Measurements from ENCODE around the gene PLXNA4.

GRCh38 chr7:132177708-132178401 lies 398.4 kb downstream of the PLXNA4 start:
- TF ChIP-seq POLR2AphosphoS5 (IDR thresholded peaks at IDR 0.05; ENCODE audit: low read depth, low read length) (no peak), EZH2 (IDR thresholded peaks at IDR 0.05) (no peak), CEBPB (IDR thresholded peaks at IDR 0.05; ENCODE audit: low read depth) (no peak), SIN3A (IDR thresholded peaks at IDR 0.05; ENCODE audit: low read depth) (no peak), JUND (IDR thresholded peaks at IDR 0.05) (no peak), SP1 (IDR thresholded peaks at IDR 0.05; ENCODE audit: low read depth) (no peak), CBX3 (IDR thresholded peaks at IDR 0.05; ENCODE audit: low read depth) (no peak), TCF7L2 (IDR thresholded peaks at IDR 0.05; ENCODE audit: borderline replicate concordance, extremely low read depth, insufficient read depth, insufficient read length) (no peak)
- TF ChIP-seq, protein P1, sequence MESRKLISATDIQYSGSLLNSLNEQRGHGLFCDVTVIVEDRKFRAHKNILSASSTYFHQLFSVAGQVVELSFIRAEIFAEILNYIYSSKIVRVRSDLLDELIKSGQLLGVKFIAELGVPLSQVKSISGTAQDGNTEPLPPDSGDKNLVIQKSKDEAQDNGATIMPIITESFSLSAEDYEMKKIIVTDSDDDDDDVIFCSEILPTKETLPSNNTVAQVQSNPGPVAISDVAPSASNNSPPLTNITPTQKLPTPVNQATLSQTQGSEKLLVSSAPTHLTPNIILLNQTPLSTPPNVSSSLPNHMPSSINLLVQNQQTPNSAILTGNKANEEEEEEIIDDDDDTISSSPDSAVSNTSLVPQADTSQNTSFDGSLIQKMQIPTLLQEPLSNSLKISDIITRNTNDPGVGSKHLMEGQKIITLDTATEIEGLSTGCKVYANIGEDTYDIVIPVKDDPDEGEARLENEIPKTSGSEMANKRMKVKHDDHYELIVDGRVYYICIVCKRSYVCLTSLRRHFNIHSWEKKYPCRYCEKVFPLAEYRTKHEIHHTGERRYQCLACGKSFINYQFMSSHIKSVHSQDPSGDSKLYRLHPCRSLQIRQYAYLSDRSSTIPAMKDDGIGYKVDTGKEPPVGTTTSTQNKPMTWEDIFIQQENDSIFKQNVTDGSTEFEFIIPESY (IDR thresholded peaks at IDR 0.05; ENCODE audit: extremely low read depth, insufficient replicate concordance, low read length), result no peak
- TF ChIP-seq, protein P2, sequence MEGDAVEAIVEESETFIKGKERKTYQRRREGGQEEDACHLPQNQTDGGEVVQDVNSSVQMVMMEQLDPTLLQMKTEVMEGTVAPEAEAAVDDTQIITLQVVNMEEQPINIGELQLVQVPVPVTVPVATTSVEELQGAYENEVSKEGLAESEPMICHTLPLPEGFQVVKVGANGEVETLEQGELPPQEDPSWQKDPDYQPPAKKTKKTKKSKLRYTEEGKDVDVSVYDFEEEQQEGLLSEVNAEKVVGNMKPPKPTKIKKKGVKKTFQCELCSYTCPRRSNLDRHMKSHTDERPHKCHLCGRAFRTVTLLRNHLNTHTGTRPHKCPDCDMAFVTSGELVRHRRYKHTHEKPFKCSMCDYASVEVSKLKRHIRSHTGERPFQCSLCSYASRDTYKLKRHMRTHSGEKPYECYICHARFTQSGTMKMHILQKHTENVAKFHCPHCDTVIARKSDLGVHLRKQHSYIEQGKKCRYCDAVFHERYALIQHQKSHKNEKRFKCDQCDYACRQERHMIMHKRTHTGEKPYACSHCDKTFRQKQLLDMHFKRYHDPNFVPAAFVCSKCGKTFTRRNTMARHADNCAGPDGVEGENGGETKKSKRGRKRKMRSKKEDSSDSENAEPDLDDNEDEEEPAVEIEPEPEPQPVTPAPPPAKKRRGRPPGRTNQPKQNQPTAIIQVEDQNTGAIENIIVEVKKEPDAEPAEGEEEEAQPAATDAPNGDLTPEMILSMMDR (IDR thresholded peaks at IDR 0.05 in 2 of 3, conservative IDR thresholded peaks at IDR 0.05 in 1 of 3; ENCODE audit: borderline replicate concordance in 1 of 3, insufficient read depth in 1 of 3, low read depth in 2 of 3, low read length in 2 of 3), result no peak
- TF ChIP-seq, protein P3, sequence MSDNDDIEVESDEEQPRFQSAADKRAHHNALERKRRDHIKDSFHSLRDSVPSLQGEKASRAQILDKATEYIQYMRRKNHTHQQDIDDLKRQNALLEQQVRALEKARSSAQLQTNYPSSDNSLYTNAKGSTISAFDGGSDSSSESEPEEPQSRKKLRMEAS (IDR thresholded peaks at IDR 0.05), result no peak
